Ishikawa (cell line): ENCODE results near the gene FARS2.

Experiments
- CEBPB ChIP-seq: IDR thresholded peaks from 2 replicates; pipeline ENCODE4 v1.6.1; 2012
- FOXM1 ChIP-seq: IDR thresholded peaks from 2 replicates; pipeline ENCODE4 v1.6.1; 2012; ENCODE audit warnings: low read depth, borderline replicate concordance
- MAX ChIP-seq: IDR thresholded peaks from 2 replicates; pipeline ENCODE4 v1.6.1; 2012
- RAD21 ChIP-seq: IDR thresholded peaks from 2 replicates; pipeline ENCODE4 v1.6.1; 2012; ENCODE audit warnings: low read depth
- REST ChIP-seq: IDR thresholded peaks from 2 replicates; pipeline ENCODE4 v1.6.1; 2012; ENCODE audit warnings: low read depth, mild to moderate bottlenecking
- USF1 ChIP-seq: IDR thresholded peaks from 2 replicates; pipeline ENCODE4 v1.6.1; 2012
- YY1 ChIP-seq: IDR thresholded peaks from 2 replicates; pipeline ENCODE4 v1.6.1; 2012; ENCODE audit warnings: low read depth

GRCh38 chr6:5345324-5345723 is 84.0 kb downstream of the FARS2 start:
- TF ChIP-seq FOXM1 (no peak), CEBPB (no peak), YY1 (no peak), REST (no peak), RAD21 (no peak), MAX (no peak), USF1 (no peak)
